Dendritic cell treated with granulocyte-macrophage colony-stimulating factor and Interleukin-4, amounts not matched to agents 40 ng/mL and 50 ng/mL, for 4 days (primary cell): ENCODE measurements around the gene NOL9.
A peak's percentile ranks its signal among the peaks of the same experiment; 100 is the strongest.
"Not testable (repeated sequence)": the region's sequence is repeated elsewhere in the genome, so short reads cannot be mapped to it uniquely, and the experiment has no call there.

Experiments used
- H3K27ac Mint-ChIP-seq: one replicate; pipeline ENCODE4 v1.8.0; 2022; ENCODE audit warnings: mild to moderate bottlenecking, mixed read lengths
- H3K27me3 Mint-ChIP-seq: one replicate; pipeline ENCODE4 v1.8.0; 2022; ENCODE audit warnings: mild to moderate bottlenecking, mixed read lengths
- H3K36me3 Mint-ChIP-seq: one replicate; pipeline ENCODE4 v1.8.0; 2022; ENCODE audit warnings: low read depth, mixed read lengths
- H3K4me1 Mint-ChIP-seq: one replicate; pipeline ENCODE4 v1.8.0; 2022; ENCODE audit warnings: low read depth, mixed read lengths
- H3K4me3 Mint-ChIP-seq: one replicate; pipeline ENCODE4 v1.8.0; 2022; ENCODE audit warnings: mild to moderate bottlenecking, moderate library complexity, mixed read lengths
- H3K9me3 Mint-ChIP-seq: one replicate; pipeline ENCODE4 v1.8.0; 2022; ENCODE audit warnings: mixed read lengths
- intact Hi-C: fragments of 100-400 bp; cut with micrococcal nuclease; formaldehyde crosslinking; loops from one replicate; pipeline ENCODE4 v1.15.0; 2022

Gene NOL9

GRCh38 chr1:6570987-6571386 lies 16.7 kb upstream of the NOL9 start:
- H3K36me3 Mint-ChIP-seq: no peaks in the 10 kb centered on the region
- no peaks in the 10 kb centered on the region for H3K4me1 Mint-ChIP-seq
- peaks cover 33% of the 10 kb centered on the region for H3K27me3 Mint-ChIP-seq
- H3K9me3 Mint-ChIP-seq: peaks cover 11% of the 10 kb centered on the region
- intact Hi-C loops: no loop called here
- no peak overlapping the region for H3K27ac Mint-ChIP-seq
- no peak overlapping the region for H3K4me3 Mint-ChIP-seq

- Mint-ChIP-seq H3K27me3 (peaks cover 33% of the 10 kb centered on the region), H3K36me3 (no peaks in the 10 kb centered on the region), H3K4me1 (no peaks in the 10 kb centered on the region), H3K27ac (no peak overlapping the region), H3K4me3 (no peak overlapping the region), H3K9me3 (peaks cover 11% of the 10 kb centered on the region)
- intact Hi-C loops: no loop called here
These were observed 15.8 kb upstream of the NOL9 start for GRCh38 chr1:6570100-6570499.

- peaks cover 11% of the 10 kb centered on the region for H3K9me3 Mint-ChIP-seq
- no peaks in the 10 kb centered on the region for H3K4me1 Mint-ChIP-seq
- H3K27ac Mint-ChIP-seq: no peak overlapping the region
- intact Hi-C loops: no loop called here
- H3K36me3 Mint-ChIP-seq: no peaks in the 10 kb centered on the region
- H3K27me3 Mint-ChIP-seq: peaks cover 33% of the 10 kb centered on the region
- no peak overlapping the region for H3K4me3 Mint-ChIP-seq
These were observed 14.7 kb upstream of the NOL9 start for GRCh38 chr1:6569033-6569432.

GRCh38 chr1:6560267-6560666 lies 6.0 kb upstream of the NOL9 start:
- H3K9me3 Mint-ChIP-seq: no peaks in the 10 kb centered on the region
- no peak overlapping the region for H3K4me3 Mint-ChIP-seq
- H3K27me3 Mint-ChIP-seq: peaks cover 9% of the 10 kb centered on the region
- intact Hi-C loops: no loop called here
- H3K36me3 Mint-ChIP-seq: no peaks in the 10 kb centered on the region
- H3K4me1 Mint-ChIP-seq: no peaks in the 10 kb centered on the region
- H3K27ac Mint-ChIP-seq: no peak overlapping the region

GRCh38 chr1:6559161-6559560 lies 4.8 kb upstream of the NOL9 start:
- H3K27ac Mint-ChIP-seq, intact Hi-C loops, H3K4me3 Mint-ChIP-seq, H3K4me1 Mint-ChIP-seq, H3K27me3 Mint-ChIP-seq, H3K9me3 Mint-ChIP-seq, H3K36me3 Mint-ChIP-seq: not testable (repeated sequence)

- no peak overlapping the region for H3K27ac Mint-ChIP-seq
- peaks cover 9% of the 10 kb centered on the region for H3K27me3 Mint-ChIP-seq
- no peaks in the 10 kb centered on the region for H3K9me3 Mint-ChIP-seq
- no peaks in the 10 kb centered on the region for H3K36me3 Mint-ChIP-seq
- no peak overlapping the region for H3K4me3 Mint-ChIP-seq
- intact Hi-C loops: no loop called here
- H3K4me1 Mint-ChIP-seq: peaks cover 8% of the 10 kb centered on the region
These were observed 3.3 kb upstream of the NOL9 start for GRCh38 chr1:6557597-6557996.

GRCh38 chr1:6554907-6555778 lies 830 bp upstream of the NOL9 start, which contains the start of gene TAS1R1:
TSS of gene TAS1R1 (plus strand) at chr1:6555307. CDS start at chr1:6555374, 67 bp downstream.
- intact Hi-C loops: loop anchor here (1.0 to 5.0 kb wide), 3 partner anchors 24 to 58 kb away; partner anchors contain the start of genes KLHL21, PHF13 and ZBTB48
- Mint-ChIP-seq H3K9me3 (no peaks in the 10 kb centered on the region), H3K27ac (peak within 1 kb of the TSS; percentile 60), H3K36me3 (peaks cover 12% of the 10 kb centered on the region), H3K4me1 (peaks cover 16% of the 10 kb centered on the region), H3K4me3 (peak within 1 kb of the TSS; percentile 76), H3K27me3 (peaks cover 1% of the 10 kb centered on the region)

- no peak overlapping the region for H3K4me3 Mint-ChIP-seq
These were observed 7.0 kb downstream of the NOL9 start for GRCh38 chr1:6547301-6547700.

GRCh38 chr1:6546326-6546725 lies 8.0 kb downstream of the NOL9 start:
- Mint-ChIP-seq H3K27me3 (no peaks in the 10 kb centered on the region), H3K4me1 (peaks cover 21% of the 10 kb centered on the region), H3K27ac (no peak overlapping the region), H3K4me3 (no peak overlapping the region), H3K9me3 (no peaks in the 10 kb centered on the region), H3K36me3 (peaks cover 97% of the 10 kb centered on the region)
- intact Hi-C loops: no loop called here

More at GRCh38 chr1:6547301-6547700, 7.0 kb downstream of the NOL9 start:
- peaks cover 88% of the 10 kb centered on the region for H3K36me3 Mint-ChIP-seq
- H3K27me3 Mint-ChIP-seq: no peaks in the 10 kb centered on the region
- intact Hi-C loops: no loop called here
- H3K9me3 Mint-ChIP-seq: no peaks in the 10 kb centered on the region
- peaks cover 27% of the 10 kb centered on the region for H3K4me1 Mint-ChIP-seq
- H3K27ac Mint-ChIP-seq: no peak overlapping the region

GRCh38 chr1:6545276-6546112 lies 8.8 kb downstream of the NOL9 start:
- Mint-ChIP-seq H3K4me1 (peaks cover 21% of the 10 kb centered on the region), H3K27me3 (no peaks in the 10 kb centered on the region), H3K36me3 (peaks cover 97% of the 10 kb centered on the region), H3K4me3 (no peak overlapping the region), H3K27ac (no peak overlapping the region), H3K9me3 (no peaks in the 10 kb centered on the region)
- intact Hi-C loops: no loop called here

- Mint-ChIP-seq H3K4me3 (no peak overlapping the region), H3K36me3 (peaks cover 96% of the 10 kb centered on the region), H3K4me1 (peaks cover 21% of the 10 kb centered on the region), H3K27ac (no peak overlapping the region), H3K9me3 (no peaks in the 10 kb centered on the region), H3K27me3 (no peaks in the 10 kb centered on the region)
- intact Hi-C loops: no loop called here
These were observed 9.5 kb downstream of the NOL9 start for GRCh38 chr1:6544831-6545230.

GRCh38 chr1:6538956-6539355 lies 15.4 kb downstream of the NOL9 start:
- Mint-ChIP-seq H3K9me3 (no peaks in the 10 kb centered on the region), H3K36me3 (peaks cover 86% of the 10 kb centered on the region), H3K4me1 (peaks cover 6% of the 10 kb centered on the region), H3K27me3 (no peaks in the 10 kb centered on the region), H3K4me3 (no peak overlapping the region), H3K27ac (no peak overlapping the region)
- intact Hi-C loops: no loop called here

GRCh38 chr1:6536291-6536690 lies 18.0 kb downstream of the NOL9 start:
- H3K36me3 Mint-ChIP-seq: peaks cover 86% of the 10 kb centered on the region
- no peak overlapping the region for H3K27ac Mint-ChIP-seq

GRCh38 chr1:6535214-6535613 lies 19.1 kb downstream of the NOL9 start:
- no peaks in the 10 kb centered on the region for H3K9me3 Mint-ChIP-seq
- H3K4me1 Mint-ChIP-seq: peaks cover 6% of the 10 kb centered on the region
- intact Hi-C loops: no loop called here
- H3K36me3 Mint-ChIP-seq: peaks cover 86% of the 10 kb centered on the region
- H3K27me3 Mint-ChIP-seq: no peaks in the 10 kb centered on the region
- H3K27ac Mint-ChIP-seq: peak overlapping the region; percentile 51
- no peak overlapping the region for H3K4me3 Mint-ChIP-seq

More at GRCh38 chr1:6536291-6536690, 18.0 kb downstream of the NOL9 start:
- no peaks in the 10 kb centered on the region for H3K9me3 Mint-ChIP-seq
- H3K4me3 Mint-ChIP-seq: no peak overlapping the region
- intact Hi-C loops: no loop called here
- no peaks in the 10 kb centered on the region for H3K27me3 Mint-ChIP-seq
- peaks cover 6% of the 10 kb centered on the region for H3K4me1 Mint-ChIP-seq
